ENCODE measurements around the gene TIMM44.

Gene TIMM44

DNA sequence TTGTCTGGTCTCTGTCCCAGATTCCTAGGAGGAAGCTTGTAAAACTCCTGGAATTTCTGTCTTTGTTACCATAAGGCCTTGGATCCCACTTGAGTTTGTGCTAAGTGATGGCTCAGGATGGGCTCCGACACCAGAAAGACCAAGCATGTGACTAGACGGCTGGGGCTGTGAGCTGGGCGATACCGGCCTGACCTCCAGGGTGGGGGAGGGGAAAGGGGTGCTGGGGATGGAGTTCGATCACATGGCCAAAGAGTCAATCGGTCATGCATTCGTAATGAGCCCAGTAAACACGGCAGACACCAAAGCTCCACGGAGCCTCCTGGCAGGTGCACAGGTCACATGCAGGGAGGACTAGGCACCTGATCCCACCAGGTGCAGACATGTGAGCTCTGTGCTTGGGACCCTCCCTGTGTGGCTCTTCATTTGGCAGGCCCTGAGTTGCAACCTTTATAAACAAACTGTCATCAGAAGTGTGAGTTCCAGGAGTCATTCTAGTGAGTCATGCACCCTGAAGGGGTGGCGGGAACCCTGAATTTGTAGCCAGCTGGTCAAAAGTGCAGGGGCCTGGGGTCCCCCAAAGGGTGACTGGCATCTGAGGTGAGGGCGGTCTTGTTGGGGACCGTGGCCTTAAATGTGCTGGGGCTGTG, 34.8 kb upstream of the TIMM44 start:
- ChIA-PET POLR2A (no interaction called here), CTCF (interaction anchor here (1.1 to 2.3 kb wide), 2 partner anchors 13 to 24 kb away, joined by 3 to 9 read pairs; no protein-coding TSS in a partner anchor)
- no peak for DNase-seq (ENCODE audit: extremely low spot score)
- TF ChIP-seq, protein P1, sequence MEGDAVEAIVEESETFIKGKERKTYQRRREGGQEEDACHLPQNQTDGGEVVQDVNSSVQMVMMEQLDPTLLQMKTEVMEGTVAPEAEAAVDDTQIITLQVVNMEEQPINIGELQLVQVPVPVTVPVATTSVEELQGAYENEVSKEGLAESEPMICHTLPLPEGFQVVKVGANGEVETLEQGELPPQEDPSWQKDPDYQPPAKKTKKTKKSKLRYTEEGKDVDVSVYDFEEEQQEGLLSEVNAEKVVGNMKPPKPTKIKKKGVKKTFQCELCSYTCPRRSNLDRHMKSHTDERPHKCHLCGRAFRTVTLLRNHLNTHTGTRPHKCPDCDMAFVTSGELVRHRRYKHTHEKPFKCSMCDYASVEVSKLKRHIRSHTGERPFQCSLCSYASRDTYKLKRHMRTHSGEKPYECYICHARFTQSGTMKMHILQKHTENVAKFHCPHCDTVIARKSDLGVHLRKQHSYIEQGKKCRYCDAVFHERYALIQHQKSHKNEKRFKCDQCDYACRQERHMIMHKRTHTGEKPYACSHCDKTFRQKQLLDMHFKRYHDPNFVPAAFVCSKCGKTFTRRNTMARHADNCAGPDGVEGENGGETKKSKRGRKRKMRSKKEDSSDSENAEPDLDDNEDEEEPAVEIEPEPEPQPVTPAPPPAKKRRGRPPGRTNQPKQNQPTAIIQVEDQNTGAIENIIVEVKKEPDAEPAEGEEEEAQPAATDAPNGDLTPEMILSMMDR (IDR thresholded peaks at IDR 0.05; ENCODE audit: control extremely low read depth, extremely low read depth, low read depth, missing control alignments) = no peak

DNA sequence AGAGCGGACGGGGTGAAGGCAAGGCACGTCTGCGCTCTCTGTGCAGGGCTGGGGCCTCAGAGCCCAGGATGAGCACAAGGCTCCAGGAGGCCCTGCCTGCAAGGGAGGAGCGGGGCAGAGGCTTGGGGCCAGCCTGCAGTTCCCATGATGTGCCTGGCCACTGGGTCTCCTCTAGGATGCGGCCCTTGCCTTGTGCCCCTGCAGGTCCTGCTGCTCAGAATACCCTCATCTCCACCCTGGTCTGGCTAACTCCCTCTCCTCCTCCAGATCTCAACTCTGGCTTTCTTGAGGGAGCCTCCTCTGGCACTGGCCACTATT, 34.2 kb upstream of the TIMM44 start:
- ChIA-PET POLR2A (interaction anchor here (0.6 kb wide), 1 partner anchor 1458 kb away, joined by 3 read pairs; the partner anchor contains the start of gene ZNF266), CTCF (interaction anchor here (1.1 to 2.3 kb wide), 2 partner anchors 14 to 25 kb away, joined by 3 to 9 read pairs; no protein-coding TSS in a partner anchor)
- DNase-seq (ENCODE audit: extremely low spot score) = no peak
- TF ChIP-seq, protein P1 (IDR thresholded peaks at IDR 0.05; ENCODE audit: control extremely low read depth, extremely low read depth, low read depth, missing control alignments) = no peak

DNA sequence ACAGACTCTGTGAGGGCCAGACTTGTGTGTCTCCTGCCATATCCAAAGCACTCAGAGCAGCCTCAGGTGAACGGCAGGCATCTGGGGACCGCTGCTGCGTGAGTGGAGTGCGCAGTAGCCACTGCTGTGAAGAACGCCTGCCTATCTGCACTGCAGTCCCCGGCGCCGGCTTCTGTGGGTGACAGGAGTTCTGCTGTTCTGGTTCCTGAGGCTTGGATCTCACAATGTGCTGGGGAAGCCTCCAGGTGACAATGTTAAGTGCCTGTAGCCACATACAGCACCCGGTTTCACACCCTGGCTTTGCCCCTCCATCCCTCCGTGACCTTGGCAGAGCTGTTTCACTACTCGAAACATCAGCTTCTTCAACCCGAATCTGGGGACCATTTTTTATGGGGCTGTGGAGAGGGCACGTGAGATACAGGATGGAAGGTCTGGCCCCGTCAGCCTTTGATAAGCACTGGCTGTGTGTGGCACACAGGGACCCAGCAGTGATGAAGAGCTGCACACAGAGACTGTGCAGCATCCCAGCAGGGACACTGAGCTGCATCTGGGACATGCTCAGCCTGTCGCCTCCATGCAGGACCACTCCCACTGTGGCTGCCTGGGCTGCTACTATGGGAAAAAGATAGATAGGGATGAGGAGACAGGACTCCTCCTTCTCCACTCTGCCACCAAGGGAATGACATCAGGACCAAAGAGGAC, 33.7 kb upstream of the TIMM44 start:
- TF ChIP-seq, protein P1 (IDR thresholded peaks at IDR 0.05; ENCODE audit: control extremely low read depth, extremely low read depth, low read depth, missing control alignments) = no peak
- POLR2A ChIA-PET = interaction anchor here (0.6 kb wide), 1 partner anchor 1458 kb away, joined by 3 read pairs; the partner anchor contains the start of gene ZNF266
- CTCF ChIA-PET = interaction anchor here (2.3 to 2.7 kb wide), 2 partner anchors 25 to 33 kb away, joined by 9 to 14 read pairs; partner anchors contain the start of gene TIMM44
- no peak for DNase-seq (ENCODE audit: extremely low spot score)

DNA sequence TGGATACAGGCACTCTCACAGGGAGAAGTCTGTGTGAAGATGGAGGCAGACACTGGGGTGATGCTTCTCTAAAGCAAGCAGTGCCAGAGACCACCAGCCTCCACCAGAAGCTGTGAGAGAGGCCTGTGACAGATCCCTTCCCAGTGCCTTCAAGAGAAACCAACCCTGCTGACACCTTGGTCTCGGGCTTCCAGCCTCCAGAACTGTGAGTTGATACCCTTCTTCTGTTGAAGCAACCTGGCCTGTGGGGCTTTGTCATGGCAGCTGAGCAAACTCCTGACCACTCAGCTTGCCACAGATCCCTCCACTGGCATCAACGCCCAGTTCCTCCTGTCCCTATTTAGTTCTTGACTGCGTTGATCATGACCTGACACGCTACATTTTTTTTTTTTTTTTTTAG, 33.0 kb upstream of the TIMM44 start:
- CTCF ChIA-PET = interaction anchor here (2.7 kb wide), 1 partner anchor 33 kb away, joined by 14 read pairs; the partner anchor contains the start of gene TIMM44
- TF ChIP-seq, protein P1 (IDR thresholded peaks at IDR 0.05; ENCODE audit: control extremely low read depth, extremely low read depth, low read depth, missing control alignments) = no peak
- no peak for DNase-seq (ENCODE audit: extremely low spot score)
- POLR2A ChIA-PET = no interaction called here

DNA sequence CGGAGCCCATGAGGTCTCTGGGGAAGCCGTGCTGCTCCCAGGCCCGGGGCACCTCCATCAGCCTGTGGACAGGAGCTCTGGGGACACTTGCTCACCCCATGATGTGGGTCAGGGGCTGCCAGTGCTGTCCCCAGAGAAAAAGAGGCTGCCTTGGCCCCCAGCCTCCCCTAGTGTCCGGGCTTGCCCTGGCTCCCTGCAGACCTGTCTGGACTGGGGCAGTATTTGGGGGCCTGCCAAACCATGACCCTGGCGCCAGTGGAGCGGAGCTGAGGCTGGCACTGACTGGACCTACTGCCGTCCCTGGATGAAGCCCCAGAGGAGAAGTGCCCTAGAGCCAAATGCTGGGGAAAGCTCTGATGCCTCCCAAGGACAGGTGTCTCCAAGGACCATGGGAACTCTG, 31.6 kb upstream of the TIMM44 start:
- no peak for DNase-seq (ENCODE audit: extremely low spot score)
- ChIA-PET CTCF (interaction anchor here (1.5 to 2.7 kb wide), 3 partner anchors 28 to 39 kb away, joined by 3 to 14 read pairs (median 4); partner anchors contain the start of gene TIMM44), POLR2A (no interaction called here)
- TF ChIP-seq, protein P1 (IDR thresholded peaks at IDR 0.05; ENCODE audit: control extremely low read depth, extremely low read depth, low read depth, missing control alignments) = no peak

DNA sequence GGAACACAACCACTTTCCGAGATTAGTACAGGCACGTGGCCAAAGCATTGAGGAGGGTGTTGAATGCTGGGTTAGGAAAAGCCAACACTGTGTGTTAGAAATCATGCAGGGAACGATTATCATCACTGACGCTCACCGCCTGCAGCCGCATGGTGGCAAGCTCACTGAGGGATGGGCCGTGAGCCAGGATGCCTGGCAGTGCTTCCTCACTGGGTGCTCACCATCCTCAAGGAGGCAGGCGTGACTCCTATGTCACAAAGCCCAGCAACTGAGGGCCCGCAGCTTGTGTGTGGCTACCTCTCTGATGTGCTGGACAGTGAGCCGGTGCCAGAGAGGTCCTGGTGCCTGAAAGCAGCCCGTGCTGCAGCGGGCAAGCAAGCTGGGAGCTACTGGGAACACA, 30.4 kb upstream of the TIMM44 start:
- POLR2A ChIA-PET = interaction anchor here (0.6 kb wide), 1 partner anchor 66 kb away, joined by 5 read pairs; no protein-coding TSS in a partner anchor
- CTCF ChIA-PET = interaction anchor here (1.3 to 1.9 kb wide), 2 partner anchors 14 to 38 kb away, joined by 4 to 5 read pairs; no protein-coding TSS in a partner anchor
- TF ChIP-seq, protein P1 (IDR thresholded peaks at IDR 0.05; ENCODE audit: control extremely low read depth, extremely low read depth, low read depth, missing control alignments) = no peak
- DNase-seq (ENCODE audit: extremely low spot score) = no peak
